CD4-positive, alpha-beta T cell treated with Interleukin-15 for 1 hour (primary cell): ENCODE measurements around the gene PPFIBP1.
"Not testable (repeated sequence)": the region's sequence is repeated elsewhere in the genome, so short reads cannot be mapped to it uniquely, and the experiment has no call there.

Experiments used
- DNase-seq: peaks from one replicate; pipeline ENCODE4 v3.0.0-alpha.2; 2020

The PPFIBP1 gene

DNA sequence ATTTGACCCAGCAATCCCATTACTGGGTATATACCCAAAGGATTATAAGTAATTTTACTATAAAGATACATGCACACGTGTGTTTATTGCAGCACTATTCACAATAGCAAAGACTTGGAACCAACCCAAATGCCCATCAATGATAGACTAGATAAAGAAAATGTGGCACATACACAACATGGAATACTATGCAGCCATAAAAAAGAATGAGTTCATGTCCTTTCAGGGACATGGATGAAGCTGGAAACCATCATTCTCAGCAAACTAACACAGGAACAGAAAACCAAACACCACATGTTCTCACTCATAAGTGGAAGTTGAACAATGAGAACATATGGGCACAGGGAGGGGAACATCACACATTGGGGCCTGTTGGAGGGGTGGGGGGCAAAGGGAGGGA, 20.9 kb downstream of the PPFIBP1 start:
- DNase-seq = not testable (repeated sequence)

DNA sequence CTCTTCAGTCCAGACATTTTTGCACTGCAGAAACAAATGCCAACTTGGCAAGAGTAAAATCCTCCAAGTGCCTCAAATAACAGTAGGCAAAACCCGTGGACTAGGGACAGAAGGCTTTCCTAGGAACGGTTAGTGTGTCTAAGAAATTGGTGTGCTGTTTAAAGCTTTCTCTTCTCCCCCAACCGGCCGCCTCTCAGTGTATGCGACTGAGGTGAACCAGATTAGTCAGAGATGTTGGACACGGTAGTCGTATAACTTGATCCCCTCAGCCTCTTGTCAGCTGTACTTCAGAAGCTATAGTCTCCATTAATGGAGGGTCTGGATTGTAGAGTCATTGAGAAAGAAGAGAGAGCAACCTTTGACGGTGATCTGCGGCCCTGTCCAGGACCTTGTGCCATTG, 21.7 kb downstream of the PPFIBP1 start:
- DNase-seq = no peak

DNA sequence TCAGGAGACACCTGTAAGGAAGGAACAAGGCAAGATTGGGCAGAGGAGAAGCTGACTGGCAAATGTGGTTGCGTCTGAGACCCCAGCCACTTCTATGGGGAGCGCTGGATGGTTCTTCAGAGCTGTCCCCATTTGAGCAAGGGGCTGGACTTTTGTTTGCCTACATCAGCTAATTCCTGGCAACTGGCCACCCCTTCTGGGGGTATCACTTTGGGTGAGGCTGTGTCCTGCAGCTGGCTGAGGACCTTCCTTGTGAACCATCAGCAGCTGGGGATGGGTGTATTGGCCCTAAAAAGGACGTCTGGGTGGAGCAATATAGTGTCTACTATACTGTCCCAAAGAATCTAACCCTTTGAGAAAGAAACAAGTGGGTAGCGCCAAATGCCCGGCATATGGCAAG, 23.6 kb downstream of the PPFIBP1 start:
- DNase-seq = no peak

DNA sequence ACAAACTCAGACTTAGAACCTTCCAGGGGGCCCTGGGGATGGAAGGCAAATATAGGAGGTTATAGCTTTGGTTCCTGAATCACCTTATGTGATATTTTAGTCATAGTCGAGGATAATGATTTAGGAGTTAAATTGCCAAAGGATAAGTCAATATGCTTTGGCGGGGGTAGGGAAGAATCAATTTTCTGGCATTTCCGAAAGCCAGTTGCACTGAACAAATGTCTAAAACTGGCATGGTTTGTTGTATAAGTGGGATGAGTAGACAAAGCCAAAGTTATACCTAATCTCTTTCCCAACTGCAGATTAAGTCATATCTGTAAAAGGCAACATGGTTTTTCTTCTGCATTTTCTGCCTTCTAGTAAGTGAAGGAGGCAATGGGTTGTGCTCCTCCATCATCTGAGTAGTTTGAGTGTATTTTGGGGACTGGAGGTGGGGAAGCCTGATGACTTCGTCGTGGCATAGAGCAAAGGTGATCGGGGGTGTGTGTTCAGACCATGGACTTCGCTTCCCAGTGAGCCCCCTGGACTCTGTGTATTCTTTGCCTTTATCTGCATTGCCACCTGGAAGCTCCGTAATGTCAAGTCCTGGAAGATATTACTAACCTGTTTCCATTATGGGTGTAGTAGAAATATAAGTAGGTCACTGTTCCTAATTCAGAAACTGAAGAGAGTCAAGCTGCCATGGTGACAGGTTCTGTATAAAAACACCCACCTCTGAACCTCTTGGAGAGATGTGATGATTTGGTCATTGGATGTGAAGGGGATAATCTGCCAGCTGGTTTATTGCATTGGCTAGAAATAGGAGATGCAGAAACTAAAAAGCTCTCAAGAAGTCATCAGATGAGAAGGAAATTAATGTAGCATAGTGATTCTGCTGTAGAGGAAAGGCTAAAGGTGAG, 24.5 kb downstream of the PPFIBP1 start:
- no peak for DNase-seq

DNA sequence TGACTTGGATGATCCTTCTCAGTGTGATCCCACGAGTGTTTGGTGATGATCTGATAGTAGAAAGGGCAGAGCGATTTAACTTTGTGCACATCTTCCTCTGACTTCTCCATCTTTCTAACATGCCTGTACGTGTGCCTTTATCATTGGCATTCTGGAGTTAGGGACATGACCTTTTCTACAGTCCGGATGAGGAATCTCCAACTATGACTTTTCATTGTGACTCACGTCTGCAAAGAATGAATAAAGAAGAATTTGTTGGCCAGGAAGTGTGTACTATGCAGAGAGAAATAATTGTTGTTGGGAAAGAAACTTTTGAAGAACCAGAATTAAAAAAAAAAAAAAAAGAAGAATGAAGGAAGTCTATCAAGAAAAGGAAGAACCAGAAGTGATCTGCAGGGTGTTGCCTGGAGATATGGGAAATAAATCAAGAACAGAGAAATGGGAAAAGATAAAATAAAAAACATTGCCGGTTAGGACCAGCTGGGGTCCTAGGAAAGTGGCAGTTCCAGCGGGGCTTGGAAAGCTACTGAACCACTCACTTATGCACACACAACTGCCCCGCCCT, 25.3 kb downstream of the PPFIBP1 start:
- DNase-seq = no peak

DNA sequence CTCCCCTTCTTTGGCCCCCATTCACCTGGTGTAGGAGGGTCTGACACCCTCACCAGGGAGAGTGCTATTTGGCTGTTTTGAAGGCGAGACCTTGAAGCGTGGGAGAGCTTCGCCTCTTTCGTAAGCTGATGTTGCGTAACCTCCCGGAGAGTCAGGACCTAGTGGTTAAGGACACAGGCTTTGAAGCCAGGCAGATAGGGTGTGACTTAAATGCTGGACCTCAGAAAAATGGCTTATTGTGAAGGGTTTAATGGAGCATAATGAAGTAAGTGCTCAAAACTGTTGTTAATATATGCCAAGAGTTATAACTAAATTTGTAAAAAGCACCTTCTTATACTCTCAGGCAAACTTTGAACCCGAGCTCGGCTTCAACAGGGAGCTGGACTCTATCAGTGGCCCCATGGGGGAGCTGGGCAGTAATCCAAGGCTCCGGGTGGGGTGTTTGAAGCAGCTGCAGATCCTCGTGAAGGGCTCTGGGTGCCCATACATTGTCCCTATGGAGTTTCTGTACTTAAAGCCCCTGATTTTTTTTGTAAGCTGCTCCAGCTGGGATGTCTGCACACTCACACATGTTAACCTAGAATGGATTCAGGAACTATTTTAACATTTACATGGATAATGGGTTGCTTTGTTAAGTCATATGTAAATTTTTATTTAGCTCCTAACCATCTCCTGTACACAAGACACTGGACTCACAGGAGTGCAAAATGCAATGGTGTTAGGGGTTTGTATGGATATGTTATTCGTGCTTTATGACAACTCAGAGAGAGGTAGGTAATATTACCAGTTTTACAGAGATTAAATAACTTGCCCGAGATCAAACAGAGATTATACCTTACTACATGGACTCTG, 26.0 kb downstream of the PPFIBP1 start:
- peak; percentile 48 for DNase-seq

DNA sequence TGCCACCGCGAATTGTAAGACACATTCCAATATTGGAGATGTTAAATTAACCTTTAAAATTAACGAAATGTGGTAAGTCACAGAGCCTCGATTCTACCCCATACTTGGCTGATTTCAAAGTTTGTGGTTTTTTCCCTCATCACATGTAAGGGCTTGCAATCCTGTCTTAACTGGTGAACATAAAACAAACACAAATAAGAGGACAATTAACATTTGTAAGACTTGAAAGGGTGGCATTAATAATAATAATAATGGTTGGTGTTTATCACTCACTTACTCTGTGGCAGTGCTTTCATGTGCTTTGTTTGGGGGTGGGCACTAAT, 26.6 kb downstream of the PPFIBP1 start:
- DNase-seq = no peak

DNA sequence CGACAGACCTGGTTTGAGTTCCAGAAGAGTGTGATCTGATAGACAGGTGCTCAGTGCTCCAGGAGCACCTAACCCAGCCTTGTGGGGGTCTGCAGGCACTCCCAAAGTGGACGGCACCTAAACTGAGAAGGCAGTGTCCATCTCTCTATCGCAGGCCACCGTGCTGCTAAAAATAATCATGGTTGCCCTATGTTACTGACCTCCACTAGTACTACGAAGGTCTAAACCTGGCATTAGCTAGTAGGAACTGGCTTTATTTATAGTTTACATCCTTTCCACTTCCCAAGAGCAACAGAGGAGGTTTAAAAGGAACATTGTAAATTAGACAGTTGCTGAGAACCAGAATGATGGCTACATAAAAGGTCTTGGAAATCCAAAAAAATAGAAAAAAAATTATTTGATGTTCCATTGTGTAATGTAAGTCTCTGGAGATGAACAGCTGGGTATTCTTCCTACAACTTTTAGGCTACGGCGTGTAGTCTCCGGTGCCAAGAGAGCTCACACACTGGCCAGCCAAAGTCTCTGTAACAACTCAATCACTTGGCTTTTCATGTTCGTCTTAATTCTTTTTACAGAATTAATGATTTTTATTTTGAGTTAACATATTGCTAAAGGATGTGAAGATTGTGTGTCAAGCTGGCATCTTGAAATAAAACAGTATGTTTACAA, 27.3 kb downstream of the PPFIBP1 start:
- no peak for DNase-seq

DNA sequence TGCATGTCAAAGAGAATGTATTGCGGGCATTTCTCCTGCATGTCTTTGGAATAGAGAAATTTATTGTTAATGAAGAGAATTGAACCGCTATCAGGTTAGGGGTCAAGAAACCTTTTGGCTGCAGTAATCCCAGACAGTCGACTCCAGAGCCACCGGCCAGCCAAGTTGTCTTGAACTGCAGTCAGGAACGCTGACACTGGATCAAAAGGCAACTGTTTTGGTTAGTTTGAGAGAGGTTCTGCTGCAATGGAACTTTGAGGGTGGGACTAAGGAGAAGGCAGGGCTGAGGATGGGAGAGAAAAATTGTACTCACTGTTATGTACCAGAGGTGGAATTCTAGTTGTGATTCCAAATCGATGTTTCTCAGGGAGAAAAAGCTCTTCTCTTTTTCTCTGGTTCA, 28.2 kb downstream of the PPFIBP1 start:
- no peak for DNase-seq

DNA sequence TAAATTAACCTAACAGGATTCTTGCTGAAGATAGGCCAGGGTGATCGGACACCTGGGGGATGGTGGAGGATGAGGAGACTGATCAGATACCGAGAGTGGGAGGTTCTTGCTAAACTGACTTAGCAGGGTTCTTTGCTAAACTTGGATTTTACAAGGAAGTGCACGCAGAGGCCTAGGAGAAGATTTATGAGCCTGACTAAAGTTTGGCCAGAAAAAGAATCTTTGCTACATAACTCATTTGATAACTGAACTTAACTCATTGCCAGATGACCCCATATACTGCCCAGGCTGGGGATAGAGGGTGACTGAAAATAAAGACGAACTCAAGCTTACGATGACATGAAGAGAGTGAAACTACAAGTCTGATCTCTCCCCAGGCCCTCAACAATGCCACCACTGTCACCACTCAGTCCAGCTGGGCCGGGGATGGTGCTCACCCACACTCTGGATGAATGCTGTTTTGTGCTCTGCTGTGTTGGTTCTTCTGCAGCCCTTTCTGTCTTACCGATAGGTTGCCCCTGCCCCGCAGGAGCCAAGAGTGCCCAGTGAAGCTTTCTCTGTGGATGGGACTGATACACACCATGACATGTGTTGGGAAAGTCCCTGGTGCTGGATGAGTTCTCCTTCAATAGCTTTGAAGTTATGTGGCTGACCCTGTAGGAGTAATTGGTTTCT, 29.0 kb downstream of the PPFIBP1 start:
- no peak for DNase-seq

DNA sequence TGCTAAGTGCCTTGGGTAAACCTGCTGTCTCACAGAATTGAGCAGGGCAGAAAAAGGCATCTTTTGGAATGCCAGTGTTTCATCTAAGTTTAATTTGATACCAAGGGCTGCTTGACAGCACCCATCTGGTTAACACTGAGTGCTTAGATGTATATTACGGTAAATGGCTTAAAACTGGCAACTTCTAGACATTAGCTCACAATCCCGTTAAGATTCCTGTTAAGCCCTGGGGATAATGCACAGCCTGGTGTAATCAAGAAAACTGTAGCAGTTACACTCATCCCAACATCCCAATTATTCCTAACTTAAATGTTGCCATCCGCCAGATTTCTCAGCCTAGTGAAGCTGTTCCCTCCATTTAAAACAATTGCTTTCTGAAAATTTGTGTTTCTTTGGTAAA, 29.9 kb downstream of the PPFIBP1 start:
- DNase-seq = no peak

DNA sequence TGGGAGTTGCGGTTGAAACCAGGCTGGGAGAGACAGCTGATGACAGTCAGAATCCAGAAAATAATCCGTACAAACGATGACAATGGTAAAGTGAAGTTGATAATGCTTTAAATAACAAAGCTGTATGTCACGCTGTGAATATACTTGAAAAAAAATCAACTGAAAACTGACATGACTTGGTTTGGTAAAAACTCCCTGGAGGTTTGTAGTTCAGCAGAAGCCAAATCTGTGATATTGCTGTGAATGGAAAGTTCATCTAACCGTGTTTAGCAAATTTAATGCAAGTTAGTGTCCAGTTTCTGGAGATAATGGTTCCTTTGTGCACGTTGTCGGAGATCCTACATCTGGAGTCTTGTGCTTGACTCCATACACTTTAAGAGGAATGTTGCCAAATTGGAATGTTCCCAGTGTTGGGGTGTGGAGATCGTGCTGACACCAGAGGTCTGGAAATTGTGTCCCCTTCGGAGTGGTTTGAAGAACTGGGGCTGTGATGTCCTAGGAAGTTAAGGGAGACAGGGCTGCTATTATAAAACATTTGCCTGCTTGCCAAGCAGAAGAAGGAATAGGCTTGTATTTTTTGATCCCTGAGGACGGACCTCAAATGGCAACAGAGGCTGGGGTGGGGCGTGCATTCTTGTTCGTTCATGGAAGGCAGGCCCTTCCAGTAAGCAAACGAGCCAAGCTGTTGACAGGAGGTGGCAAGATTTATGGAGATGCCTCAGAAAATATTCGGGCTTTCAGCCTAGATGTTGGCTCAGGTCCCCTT, 30.6 kb downstream of the PPFIBP1 start:
- DNase-seq = no peak

DNA sequence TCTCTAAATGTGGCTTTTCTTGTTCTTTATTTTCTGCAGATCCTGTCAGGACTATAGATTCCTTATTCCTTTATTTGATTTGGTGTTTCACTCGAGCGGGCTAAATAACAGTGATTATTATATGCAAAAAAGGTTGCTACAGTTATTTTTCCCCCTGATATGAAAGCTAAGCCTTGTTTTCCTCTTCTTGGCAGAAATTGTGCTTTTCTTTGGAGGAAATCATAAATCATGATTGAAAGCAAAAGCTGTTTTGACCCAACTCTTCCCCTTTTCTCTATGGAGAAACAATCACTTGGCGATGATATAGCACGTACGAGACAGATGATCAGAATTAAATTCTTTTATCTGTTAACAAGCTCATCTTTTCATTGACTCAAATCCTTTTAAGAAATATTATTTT, 31.4 kb downstream of the PPFIBP1 start:
- no peak for DNase-seq

DNA sequence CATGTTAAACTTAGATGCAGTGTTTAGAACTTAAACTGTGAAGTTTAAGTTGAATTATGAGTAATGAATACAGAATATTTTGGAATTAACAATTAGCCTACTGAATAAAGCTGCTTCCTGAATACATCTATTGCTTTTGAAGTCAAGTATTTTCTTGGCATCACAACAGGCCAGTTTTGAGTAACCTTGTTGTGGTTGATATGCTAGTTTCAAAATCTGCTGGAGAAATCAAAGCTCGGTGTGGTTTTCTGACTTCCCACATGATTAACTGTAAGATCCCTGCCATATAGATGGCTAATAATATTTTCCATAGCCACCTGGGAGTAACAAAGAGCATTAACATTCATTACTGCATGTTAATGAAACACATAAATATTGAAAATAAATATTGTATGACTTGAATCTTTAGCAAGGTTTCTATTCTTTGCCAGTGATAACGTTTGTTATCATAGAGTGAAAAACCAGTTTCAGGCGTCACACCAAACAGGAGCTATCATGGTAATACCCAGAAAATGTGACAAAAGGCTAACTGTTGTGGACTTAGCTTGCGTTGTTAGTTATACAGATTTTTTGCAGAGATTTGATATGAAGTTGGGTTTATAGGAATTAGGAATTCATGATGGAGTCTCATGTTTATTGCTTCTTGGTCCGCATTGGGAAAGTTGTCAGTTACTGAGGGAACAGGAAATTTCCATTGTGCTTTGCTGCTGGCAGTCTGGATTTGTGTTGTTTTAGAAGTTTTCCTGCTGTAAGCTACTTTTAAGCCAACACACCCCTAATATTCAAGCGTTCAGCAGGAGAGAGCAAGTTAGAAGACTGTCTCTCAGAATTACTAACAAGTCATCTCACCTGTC, 32.1 kb downstream of the PPFIBP1 start:
- no peak for DNase-seq

DNA sequence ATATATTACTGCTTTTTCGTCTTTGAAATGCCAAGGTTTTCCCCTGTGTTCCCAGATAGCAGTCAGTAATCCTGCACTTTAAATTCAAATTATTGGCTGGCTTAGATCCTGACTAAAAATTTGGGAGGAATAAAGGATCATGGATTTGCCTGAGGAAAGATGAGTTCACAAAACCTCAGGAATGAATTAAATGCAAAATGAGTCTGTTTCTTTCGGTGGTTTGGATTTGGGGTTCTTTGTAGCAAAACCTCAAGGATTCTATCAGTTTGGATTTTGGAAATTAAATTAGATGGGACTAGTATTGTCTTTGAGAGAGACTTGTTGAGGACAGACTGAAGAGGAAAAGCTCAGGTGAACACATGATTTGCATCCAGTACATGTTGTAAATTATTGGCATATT, 36.1 kb downstream of the PPFIBP1 start:
- no peak for DNase-seq

DNA sequence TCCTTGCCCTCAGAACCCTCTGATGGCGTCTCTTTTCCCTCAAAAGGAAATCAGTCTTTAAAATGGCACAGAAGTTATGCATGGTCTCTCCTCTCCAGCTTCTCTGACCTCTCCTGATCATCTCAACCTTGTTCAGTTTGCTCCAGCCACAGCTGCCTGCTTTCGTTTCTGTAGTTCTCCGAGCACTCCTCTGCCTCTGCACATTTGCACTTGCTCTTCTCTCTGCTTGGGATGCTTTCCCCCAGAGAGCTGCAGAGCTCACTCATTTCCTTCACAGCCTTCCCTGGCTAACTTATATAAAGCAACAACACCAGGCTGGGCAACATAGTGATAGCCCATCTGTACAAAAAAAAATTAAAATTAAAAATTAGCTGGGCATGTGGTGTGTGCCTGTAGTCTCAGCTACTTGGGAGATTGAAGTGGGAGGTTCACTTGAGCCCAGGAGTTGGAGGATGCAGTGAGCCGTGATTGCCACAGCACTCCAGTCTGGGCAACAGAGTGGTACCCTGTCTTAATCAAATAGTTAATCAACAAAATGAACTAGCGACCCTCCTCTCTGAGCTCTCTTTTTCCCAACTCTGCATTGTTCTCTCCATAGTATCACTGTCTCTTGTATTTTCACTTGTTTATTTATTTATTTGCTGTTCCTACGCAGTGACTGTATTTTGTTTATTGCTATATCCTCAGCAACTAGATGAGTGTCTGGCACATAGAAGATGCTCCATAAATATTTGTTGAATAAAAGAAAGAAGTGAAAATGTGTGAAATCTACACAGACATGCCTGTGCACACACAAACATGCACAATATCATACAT, 37.7 kb downstream of the PPFIBP1 start:
- no peak for DNase-seq

DNA sequence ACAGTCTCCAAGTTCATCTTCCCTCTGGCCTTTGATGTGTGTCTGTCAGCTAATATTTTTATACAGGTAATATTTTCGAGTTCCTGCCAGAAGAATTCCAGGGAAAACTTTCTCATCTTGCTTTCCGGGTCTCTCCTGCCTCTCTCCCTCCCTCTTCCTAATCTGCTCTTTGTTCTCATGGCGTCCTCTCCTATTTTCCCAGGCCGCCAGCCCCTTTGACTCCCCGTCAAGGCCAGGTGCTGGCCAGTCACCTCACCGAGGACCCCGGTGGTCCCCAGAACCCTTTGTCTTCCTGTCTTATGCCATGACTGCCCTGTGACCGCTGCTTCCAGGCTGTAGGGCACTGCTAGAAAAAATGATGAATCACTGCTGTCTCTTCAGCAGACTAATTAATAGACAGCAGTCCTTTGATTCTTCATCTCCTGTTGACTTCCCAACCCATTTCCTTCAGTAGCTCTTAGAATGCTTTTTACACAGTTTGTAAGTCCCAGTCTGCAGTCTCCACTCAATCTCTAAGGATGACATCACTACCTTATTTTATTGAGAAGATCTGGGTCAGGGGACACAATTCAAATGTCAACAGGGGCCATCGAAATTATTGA, 40.7 kb downstream of the PPFIBP1 start:
- DNase-seq = no peak

DNA sequence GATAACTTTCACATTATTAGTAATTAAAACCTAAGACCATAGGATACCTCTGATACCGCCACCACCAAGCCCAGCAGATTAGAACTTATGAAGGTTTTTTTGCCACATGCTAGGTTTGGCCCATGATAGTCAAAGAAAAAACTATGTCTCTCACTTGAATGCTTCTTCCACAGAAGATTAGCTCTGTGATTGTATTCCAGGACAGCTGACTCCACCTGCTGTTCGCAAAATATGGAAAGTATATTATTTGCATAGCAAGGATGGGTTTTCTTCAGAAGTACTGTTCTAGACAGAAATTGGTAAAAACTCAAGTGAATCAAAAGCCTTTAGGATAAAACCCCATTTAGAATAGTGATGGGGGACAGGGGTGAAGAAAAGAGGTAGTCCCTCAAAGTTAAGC, 42.2 kb downstream of the PPFIBP1 start:
- DNase-seq = no peak

DNA sequence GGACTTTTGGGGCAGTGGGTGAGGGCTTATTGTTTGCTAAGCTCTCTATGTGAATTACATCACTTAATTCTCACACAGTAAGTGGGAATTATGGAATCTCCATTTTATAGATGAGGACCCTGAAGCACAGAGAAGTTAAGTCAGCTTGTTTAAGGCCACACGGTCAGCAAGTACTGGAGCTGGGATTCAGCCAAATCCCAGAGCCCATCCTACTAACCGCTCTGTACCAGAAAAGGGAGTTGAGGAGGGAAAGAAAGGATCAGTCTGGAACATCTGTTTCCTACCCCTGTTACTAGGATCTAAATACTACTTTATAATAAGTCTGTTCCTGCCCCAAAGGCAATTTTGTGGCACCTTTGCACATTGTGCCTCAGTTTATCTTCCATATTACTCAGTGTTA, 42.6 kb downstream of the PPFIBP1 start:
- DNase-seq = no peak

DNA sequence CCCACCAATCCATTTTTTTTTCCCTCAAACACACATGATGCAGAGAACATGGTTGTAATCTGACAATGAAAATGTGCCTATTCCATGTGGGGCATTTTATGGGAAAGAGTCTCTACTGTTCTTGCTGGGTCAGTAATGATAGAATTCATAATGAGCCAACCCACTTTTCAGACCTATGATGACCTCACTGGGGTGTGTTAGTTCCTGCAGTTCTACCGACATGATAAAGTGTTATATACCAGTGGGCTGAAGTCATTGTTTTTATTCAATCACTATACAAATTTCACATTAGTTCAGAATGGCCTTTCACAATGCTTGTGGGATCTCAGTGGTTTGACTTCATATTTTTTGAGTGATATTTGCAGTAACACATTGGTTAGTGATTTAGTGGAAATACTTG, 47.5 kb downstream of the PPFIBP1 start:
- DNase-seq = no peak
